ENCODE measurements around the gene AMER3. TPM values are rescaled to one million over a fixed set of nuclear protein-coding genes. Genes with fewer than 3 reads are reported as not detected.

AMER3 gene
- total and polyA plus RNA-seq, 2 experiments from 2014 or later: not detected

- Histone ChIP-seq H3K9ac (no peak overlapping the region), H3K79me2 (ENCODE audit: insufficient read depth) (no peaks in the 10 kb centered on the region), H3K4me3 (no peak overlapping the region), H3K27ac (no peak overlapping the region), H3K36me3 (ENCODE audit: low read depth) (no peaks in the 10 kb centered on the region), H3K9me2 (ENCODE audit: insufficient read depth) (no peaks in the 10 kb centered on the region), H3K4me1 (ENCODE audit: insufficient read depth) (no peaks in the 10 kb centered on the region), H3K9me3 (ENCODE audit: low read depth) (no peaks in the 10 kb centered on the region), H3K27me3 (replicated peaks; ENCODE audit: insufficient read depth) (no peaks in the 10 kb centered on the region), H2AFZ (no peak overlapping the region), H3F3A (ENCODE audit: insufficient read depth) (no peaks in the 10 kb centered on the region), H4K20me1 (ENCODE audit: insufficient read depth) (no peaks in the 10 kb centered on the region), H3K4me2 (ENCODE audit: unreplicated experiment) (no peak overlapping the region)
- 42 to 50% methylated on average over 15 of the region's 15 CpGs for WGBS, 2 experiments (ENCODE audit: low coverage in 1 of 2, low lambda C conversion rate in 2 of 2, missing lambda C conversion rate in 2 of 2)
- in situ Hi-C loops (cut with MboI): no loop called here
- DNase-seq: no peak
- TF ChIP-seq EZH2phosphoT487 (IDR thresholded peaks at IDR 0.05; ENCODE audit: insufficient read depth, low read depth) (no peak), EZH2 (IDR thresholded peaks at IDR 0.05; ENCODE audit: insufficient read depth, poor library complexity, severe bottlenecking) (no peak)
Observed at GRCh38 chr2:130764035-130764820, 8.9 kb downstream of the AMER3 start.

- Histone ChIP-seq H3K4me1 (ENCODE audit: insufficient read depth) (no peaks in the 10 kb centered on the region), H3K36me3 (ENCODE audit: low read depth) (no peaks in the 10 kb centered on the region), H2AFZ (no peak overlapping the region), H4K20me1 (ENCODE audit: insufficient read depth) (no peaks in the 10 kb centered on the region), H3K9me3 (ENCODE audit: low read depth) (no peaks in the 10 kb centered on the region), H3K27ac (no peak overlapping the region), H3F3A (ENCODE audit: insufficient read depth) (no peaks in the 10 kb centered on the region), H3K9me2 (ENCODE audit: insufficient read depth) (no peaks in the 10 kb centered on the region), H3K27me3 (replicated peaks; ENCODE audit: insufficient read depth) (no peaks in the 10 kb centered on the region), H3K9ac (no peak overlapping the region), H3K4me2 (ENCODE audit: unreplicated experiment) (no peak overlapping the region), H3K4me3 (no peak overlapping the region), H3K79me2 (ENCODE audit: insufficient read depth) (no peaks in the 10 kb centered on the region)
- WGBS, 2 experiments (ENCODE audit: low coverage in 1 of 2, low lambda C conversion rate in 2 of 2, missing lambda C conversion rate in 2 of 2): 65 to 70% methylated on average over 5 of the region's 5 CpGs
- no peak for DNase-seq
- in situ Hi-C loops (cut with MboI): no loop called here
- TF ChIP-seq EZH2phosphoT487 (IDR thresholded peaks at IDR 0.05; ENCODE audit: insufficient read depth, low read depth): no peak
- TF ChIP-seq EZH2 (IDR thresholded peaks at IDR 0.05; ENCODE audit: insufficient read depth, poor library complexity, severe bottlenecking): no peak
Observed at GRCh38 chr2:130764821-130765115, 9.4 kb downstream of the AMER3 start.

GRCh38 chr2:130765464-130765863, 10.1 kb downstream of the AMER3 start:
- Histone ChIP-seq H3K9ac (no peak overlapping the region), H3K36me3 (ENCODE audit: low read depth) (no peaks in the 10 kb centered on the region), H3K4me1 (ENCODE audit: insufficient read depth) (no peaks in the 10 kb centered on the region), H3F3A (ENCODE audit: insufficient read depth) (no peaks in the 10 kb centered on the region), H4K20me1 (ENCODE audit: insufficient read depth) (no peaks in the 10 kb centered on the region), H3K27ac (no peak overlapping the region), H3K79me2 (ENCODE audit: insufficient read depth) (no peaks in the 10 kb centered on the region), H3K9me3 (ENCODE audit: low read depth) (no peaks in the 10 kb centered on the region), H3K4me3 (no peak overlapping the region), H3K9me2 (ENCODE audit: insufficient read depth) (no peaks in the 10 kb centered on the region), H3K27me3 (replicated peaks; ENCODE audit: insufficient read depth) (no peaks in the 10 kb centered on the region), H2AFZ (no peak overlapping the region), H3K4me2 (ENCODE audit: unreplicated experiment) (no peak overlapping the region)
- WGBS, 2 experiments (ENCODE audit: low coverage in 1 of 2, low lambda C conversion rate in 2 of 2, missing lambda C conversion rate in 2 of 2): 34 to 35% methylated on average over 6 of the region's 6 CpGs
- TF ChIP-seq EZH2 (IDR thresholded peaks at IDR 0.05; ENCODE audit: insufficient read depth, poor library complexity, severe bottlenecking) (no peak), EZH2phosphoT487 (IDR thresholded peaks at IDR 0.05; ENCODE audit: insufficient read depth, low read depth) (no peak)
- DNase-seq: no peak
- in situ Hi-C loops (cut with MboI): no loop called here

- H3K9ac ChIP-seq: no peak overlapping the region
- no peaks in the 10 kb centered on the region for H3K27me3 ChIP-seq (replicated peaks; ENCODE audit: insufficient read depth)
- no peaks in the 10 kb centered on the region for H3K9me3 ChIP-seq (ENCODE audit: low read depth)
- H3K36me3 ChIP-seq (ENCODE audit: low read depth): no peaks in the 10 kb centered on the region
- no peaks in the 10 kb centered on the region for H3K79me2 ChIP-seq (ENCODE audit: insufficient read depth)
- in situ Hi-C loops (cut with MboI): no loop called here
- no peaks in the 10 kb centered on the region for H3F3A ChIP-seq (ENCODE audit: insufficient read depth)
- no peak overlapping the region for H2AFZ ChIP-seq
- TF ChIP-seq EZH2 (IDR thresholded peaks at IDR 0.05; ENCODE audit: insufficient read depth, poor library complexity, severe bottlenecking) (no peak), EZH2phosphoT487 (IDR thresholded peaks at IDR 0.05; ENCODE audit: insufficient read depth, low read depth) (no peak)
- H3K9me2 ChIP-seq (ENCODE audit: insufficient read depth): no peaks in the 10 kb centered on the region
- no peak for DNase-seq
- H3K4me3 ChIP-seq: no peak overlapping the region
- H3K4me2 ChIP-seq (ENCODE audit: unreplicated experiment): no peak overlapping the region
- no peaks in the 10 kb centered on the region for H3K4me1 ChIP-seq (ENCODE audit: insufficient read depth)
- H4K20me1 ChIP-seq (ENCODE audit: insufficient read depth): no peaks in the 10 kb centered on the region
- H3K27ac ChIP-seq: no peak overlapping the region
- WGBS, 2 experiments (ENCODE audit: low coverage in 1 of 2, low lambda C conversion rate in 2 of 2, missing lambda C conversion rate in 2 of 2): 43 to 46% methylated on average over 6 to 7 of the region's 7 CpGs
Observed at GRCh38 chr2:130766037-130766436, 10.7 kb downstream of the AMER3 start.
